ENCODE data around the gene ADAMTS17. TPM values are rescaled to one million over a fixed set of nuclear protein-coding genes. Genes with fewer than 3 reads are reported as not detected.

The ADAMTS17 gene
- total and polyA plus RNA-seq, 2 experiments from 2014 or later: 0.69 to 3.3 TPM

DNA sequence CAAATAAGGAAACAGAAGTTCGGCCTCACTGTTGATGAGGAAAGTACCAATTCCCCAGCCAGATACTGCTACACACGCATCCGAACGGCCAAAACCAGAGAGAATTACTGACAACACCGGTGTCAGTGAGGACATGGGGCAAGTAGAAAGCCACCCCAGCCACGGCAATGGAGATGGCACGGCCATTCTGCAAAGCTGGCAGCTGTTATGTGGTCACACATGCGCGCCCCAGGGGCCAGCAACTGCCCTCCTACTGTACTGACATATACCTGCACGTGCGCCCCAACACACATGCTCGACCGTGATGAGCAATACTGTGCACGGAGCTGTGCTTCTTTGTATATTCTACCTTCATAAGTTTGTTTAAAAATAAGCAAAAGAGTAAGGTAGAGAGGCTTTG is 217.4 kb downstream of the ADAMTS17 start:
- TF ChIP-seq, protein P1, sequence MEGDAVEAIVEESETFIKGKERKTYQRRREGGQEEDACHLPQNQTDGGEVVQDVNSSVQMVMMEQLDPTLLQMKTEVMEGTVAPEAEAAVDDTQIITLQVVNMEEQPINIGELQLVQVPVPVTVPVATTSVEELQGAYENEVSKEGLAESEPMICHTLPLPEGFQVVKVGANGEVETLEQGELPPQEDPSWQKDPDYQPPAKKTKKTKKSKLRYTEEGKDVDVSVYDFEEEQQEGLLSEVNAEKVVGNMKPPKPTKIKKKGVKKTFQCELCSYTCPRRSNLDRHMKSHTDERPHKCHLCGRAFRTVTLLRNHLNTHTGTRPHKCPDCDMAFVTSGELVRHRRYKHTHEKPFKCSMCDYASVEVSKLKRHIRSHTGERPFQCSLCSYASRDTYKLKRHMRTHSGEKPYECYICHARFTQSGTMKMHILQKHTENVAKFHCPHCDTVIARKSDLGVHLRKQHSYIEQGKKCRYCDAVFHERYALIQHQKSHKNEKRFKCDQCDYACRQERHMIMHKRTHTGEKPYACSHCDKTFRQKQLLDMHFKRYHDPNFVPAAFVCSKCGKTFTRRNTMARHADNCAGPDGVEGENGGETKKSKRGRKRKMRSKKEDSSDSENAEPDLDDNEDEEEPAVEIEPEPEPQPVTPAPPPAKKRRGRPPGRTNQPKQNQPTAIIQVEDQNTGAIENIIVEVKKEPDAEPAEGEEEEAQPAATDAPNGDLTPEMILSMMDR (IDR thresholded peaks at IDR 0.05; ENCODE audit: low read depth, low read length): no peak
- Histone ChIP-seq H3K4me1 (ENCODE audit: low read depth) (no peaks in the 10 kb centered on the region), H3K9me3 (ENCODE audit: low read depth) (no peaks in the 10 kb centered on the region), H3K27ac (no peak overlapping the region), H3K4me3 (no peak overlapping the region), H3K27me3 (no peaks in the 10 kb centered on the region), H3K36me3 (no peaks in the 10 kb centered on the region)
- no peak for DNase-seq (ENCODE audit: low read depth in 1 of 2, low spot score in 1 of 2)

DNA sequence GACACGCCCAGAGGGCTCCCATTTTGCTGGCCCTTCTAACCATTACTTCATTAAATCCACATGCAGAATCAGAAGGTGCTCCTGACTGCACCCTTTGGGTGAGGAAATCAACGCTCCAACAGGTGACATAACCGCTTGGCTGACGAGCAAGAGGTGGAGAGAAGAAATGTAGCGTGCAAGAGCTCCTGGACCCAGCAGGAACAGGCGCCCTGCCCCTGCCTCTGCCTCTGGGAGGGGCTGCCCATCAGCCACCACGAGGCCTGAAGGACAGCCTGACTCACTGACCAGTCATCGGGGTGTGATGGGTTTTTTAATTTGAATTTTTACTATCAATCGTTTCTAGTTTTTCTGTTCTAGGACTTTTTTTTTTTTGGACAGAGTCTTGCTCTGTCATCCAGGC is 218.2 kb downstream of the ADAMTS17 start:
- Histone ChIP-seq H3K36me3 (no peaks in the 10 kb centered on the region), H3K4me1 (ENCODE audit: low read depth) (no peaks in the 10 kb centered on the region), H3K27ac (no peak overlapping the region), H3K4me3 (no peak overlapping the region), H3K9me3 (ENCODE audit: low read depth) (no peaks in the 10 kb centered on the region), H3K27me3 (no peaks in the 10 kb centered on the region)
- TF ChIP-seq, protein P1 (IDR thresholded peaks at IDR 0.05; ENCODE audit: low read depth, low read length): no peak
- no peak for DNase-seq (ENCODE audit: low read depth in 1 of 2, low spot score in 1 of 2)

- Histone ChIP-seq H3K4me3 (no peak overlapping the region), H3K4me1 (ENCODE audit: low read depth) (no peaks in the 10 kb centered on the region), H3K27me3 (no peaks in the 10 kb centered on the region), H3K36me3 (no peaks in the 10 kb centered on the region), H3K27ac (no peak overlapping the region), H3K9me3 (ENCODE audit: low read depth) (no peaks in the 10 kb centered on the region)
- DNase-seq (ENCODE audit: low read depth in 1 of 2, low spot score in 1 of 2): no peak
- TF ChIP-seq, protein P1 (IDR thresholded peaks at IDR 0.05; ENCODE audit: low read depth, low read length): no peak
These were observed 220.5 kb downstream of the ADAMTS17 start for GRCh38 chr15:100121285-100121684.

DNA sequence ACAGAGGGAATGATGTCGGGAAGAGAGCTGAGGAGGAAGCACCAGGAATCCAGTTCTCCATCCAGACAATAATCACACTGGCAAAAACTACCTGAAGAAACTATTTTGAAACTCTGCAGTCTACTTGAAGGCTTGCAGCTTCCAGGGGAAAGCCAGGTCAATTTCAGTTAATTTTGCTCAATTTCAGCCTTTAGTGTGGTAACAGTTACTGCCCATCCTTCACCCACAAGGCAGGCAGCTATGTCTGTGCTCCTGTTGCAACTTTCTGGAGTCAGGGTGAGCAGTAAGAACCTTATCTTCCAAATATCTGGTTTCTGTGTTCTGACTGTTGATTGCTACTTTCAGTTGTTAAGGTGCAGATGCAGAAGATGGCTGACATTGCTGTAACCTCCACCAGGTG is 221.7 kb downstream of the ADAMTS17 start:
- no peaks in the 10 kb centered on the region for H3K36me3 ChIP-seq
- TF ChIP-seq, protein P1 (IDR thresholded peaks at IDR 0.05; ENCODE audit: low read depth, low read length): no peak
- H3K4me1 ChIP-seq (ENCODE audit: low read depth): peaks cover 9% of the 10 kb centered on the region

DNA sequence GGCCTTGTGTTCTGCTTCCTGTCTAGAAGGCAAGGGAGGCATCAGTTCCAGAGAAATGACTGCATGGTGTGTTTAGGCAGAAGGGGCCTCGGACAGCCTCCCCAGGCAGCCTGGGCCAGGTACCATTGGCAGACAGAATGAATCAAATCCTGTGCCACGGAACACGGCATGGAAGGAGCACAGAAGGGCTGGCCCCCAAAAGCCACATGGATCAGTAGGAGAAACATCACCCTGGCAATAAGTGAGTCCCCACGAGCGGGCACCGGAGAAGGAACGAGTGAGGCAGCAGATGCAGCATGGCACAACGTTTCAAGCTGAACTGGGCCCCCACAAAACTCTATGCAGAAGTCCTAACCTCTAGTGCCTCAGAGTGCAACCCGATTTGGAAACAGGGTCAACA is 223.2 kb downstream of the ADAMTS17 start:
- Histone ChIP-seq H3K4me1 (ENCODE audit: low read depth) (peaks cover 24% of the 10 kb centered on the region), H3K9me3 (ENCODE audit: low read depth) (no peaks in the 10 kb centered on the region), H3K4me3 (no peak overlapping the region), H3K36me3 (no peaks in the 10 kb centered on the region), H3K27me3 (no peaks in the 10 kb centered on the region), H3K27ac (no peak overlapping the region)
- TF ChIP-seq, protein P1 (IDR thresholded peaks at IDR 0.05; ENCODE audit: low read depth, low read length): no peak
- DNase-seq (ENCODE audit: low read depth in 1 of 2, low spot score in 1 of 2): no peak

More for the DNA sequence above, 221.7 kb downstream of the ADAMTS17 start:
- Histone ChIP-seq H3K27ac (no peak overlapping the region), H3K4me3 (no peak overlapping the region), H3K27me3 (no peaks in the 10 kb centered on the region), H3K9me3 (ENCODE audit: low read depth) (no peaks in the 10 kb centered on the region)
- no peak for DNase-seq (ENCODE audit: low read depth in 1 of 2, low spot score in 1 of 2)
